Measurements from ENCODE around the gene CRYGB. TPM values are rescaled to one million over a fixed set of nuclear protein-coding genes. Genes with fewer than 3 reads are reported as not detected.

Gene CRYGB, protein sequence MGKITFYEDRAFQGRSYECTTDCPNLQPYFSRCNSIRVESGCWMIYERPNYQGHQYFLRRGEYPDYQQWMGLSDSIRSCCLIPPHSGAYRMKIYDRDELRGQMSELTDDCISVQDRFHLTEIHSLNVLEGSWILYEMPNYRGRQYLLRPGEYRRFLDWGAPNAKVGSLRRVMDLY
- total RNA-seq: not detected in 2 replicates

DNA sequence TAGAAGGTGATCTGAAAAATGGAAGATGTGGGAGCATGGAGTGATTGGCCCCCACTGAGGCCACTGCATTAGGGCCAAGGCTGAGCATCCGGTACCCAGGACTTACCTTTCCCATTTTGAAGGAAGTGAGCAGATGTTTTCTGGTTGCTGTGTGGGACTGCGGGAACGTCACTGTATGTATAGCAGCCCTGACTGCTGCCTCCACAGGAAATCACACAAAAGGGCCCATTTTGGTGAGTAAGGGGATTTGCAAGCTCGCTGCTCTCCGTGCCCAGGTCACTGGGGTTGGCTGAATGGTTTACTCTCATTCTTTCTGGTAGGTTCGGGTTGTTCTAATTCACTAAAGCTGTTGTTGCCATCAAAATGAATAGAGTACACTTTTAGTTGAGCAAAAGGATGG, at the start of gene CRYGB:
Gene CRYGB (minus strand): TSS at position 153 of the 400 bp plus-strand sequence. CDS start 38 bp downstream, at position 115.

GRCh38 chr2:208189810-208190503, 44.0 kb upstream of the CRYGB start, which contains the start of gene C2orf80:
C2orf80 (minus strand) TSS chr2:208190030; CDS start chr2:208186986, 3,044 bp downstream.

DNA sequence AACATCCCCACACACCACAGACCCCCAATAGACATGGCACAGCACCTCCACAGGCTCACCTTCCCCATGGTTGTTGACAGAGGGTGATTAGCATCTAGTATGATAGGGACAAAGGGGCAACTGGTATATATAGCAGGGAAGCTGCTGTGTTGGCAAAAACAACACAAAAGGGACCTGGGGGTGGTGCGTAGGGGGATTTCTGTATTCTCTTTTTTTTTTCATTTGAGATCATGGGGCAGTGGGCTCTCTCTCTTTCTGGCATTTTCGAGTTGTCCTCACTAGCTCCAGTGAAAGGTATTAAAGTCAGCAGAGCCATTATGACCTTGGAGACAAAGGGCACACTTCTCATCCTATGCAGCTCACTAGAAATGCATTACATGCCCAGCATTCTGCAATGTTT, 17.5 kb upstream of the CRYGB start, which contains the start of gene CRYGA:
Gene CRYGA (minus strand): TSS at position 101 of the 400 bp plus-strand sequence. CDS start 33 bp downstream, at position 68.

DNA sequence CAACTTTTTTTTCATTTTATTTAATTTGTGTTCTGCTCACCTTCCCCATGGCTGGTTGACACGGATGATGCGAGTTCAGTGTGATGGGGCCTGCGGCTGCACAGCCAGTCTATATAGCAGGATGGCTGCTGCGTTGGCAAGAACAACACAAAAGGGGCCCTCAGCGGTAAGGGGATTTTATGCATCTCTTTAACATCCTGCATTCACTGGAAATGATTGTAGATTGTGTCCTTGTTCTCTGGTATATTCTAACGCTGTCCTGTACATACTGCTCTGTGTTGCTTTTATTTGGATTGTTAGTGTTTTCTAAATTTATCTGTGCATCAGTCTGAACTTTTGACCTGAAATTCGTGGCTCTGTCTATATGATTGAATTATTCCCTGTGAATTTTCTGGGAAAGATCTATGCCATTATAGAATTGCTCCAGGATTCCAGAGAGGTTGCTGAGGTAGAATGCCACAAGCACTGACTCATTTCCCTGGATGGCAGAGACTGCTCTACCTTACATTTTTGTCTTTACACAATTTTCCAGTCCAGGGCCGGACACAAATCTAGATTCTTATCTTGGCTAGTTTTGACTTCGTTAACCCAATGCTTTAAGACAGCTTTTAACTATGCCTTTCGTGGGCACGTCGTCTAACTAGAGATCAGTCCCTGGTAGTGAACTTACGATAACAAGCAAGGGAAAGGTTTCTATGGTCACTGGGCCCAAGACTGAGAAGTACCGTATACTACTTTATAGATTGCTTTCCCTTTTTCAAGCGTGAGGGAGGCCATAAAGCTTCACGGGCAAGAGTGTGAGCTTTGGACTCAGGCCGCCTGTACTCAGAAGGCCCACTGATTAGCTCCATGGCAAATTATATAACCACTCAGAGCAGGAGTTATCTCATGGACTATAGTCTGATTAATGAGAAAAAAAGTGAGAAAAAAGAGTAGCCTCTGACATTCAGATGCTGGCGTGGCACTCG, 15.9 kb downstream of the CRYGB start, which contains the start of gene CRYGC:
Gene CRYGC (minus strand): TSS at position 85 of the 968 bp plus-strand sequence. CDS start 36 bp downstream, at position 49.

GRCh38 chr2:208124013-208124715, 21.8 kb downstream of the CRYGB start, which contains the start of gene CRYGD:
CRYGD (minus strand) TSS chr2:208124524; CDS start chr2:208124473, 51 bp downstream.

Other genes starting within 250 kb of the CRYGB start
- gene PLEKHM3, start 120.6 kb downstream of the CRYGB start, total RNA-seq: 3.3 and 4.2 TPM in 2 replicates
- gene CRYGD, start 21.6 kb downstream of the CRYGB start, total RNA-seq: not detected in 2 replicates
- not detected in 2 replicates for gene CRYGC, start 16.3 kb downstream of the CRYGB start, total RNA-seq
- not detected in 2 replicates for gene CRYGA, start 17.4 kb upstream of the CRYGB start, total RNA-seq
- not detected in 2 replicates for gene C2orf80, start 43.9 kb upstream of the CRYGB start, total RNA-seq
- gene IDH1, start 108.9 kb upstream of the CRYGB start, total RNA-seq: 105 and 109 TPM in 2 replicates
- 14.9 and 15.0 TPM in 2 replicates for gene PIKFYVE, start 120.1 kb upstream of the CRYGB start, total RNA-seq